ENCODE data around the gene SHCBP1L. TPM values are rescaled to one million over a fixed set of nuclear protein-coding genes. Genes with fewer than 3 reads are reported as not detected.

Gene SHCBP1L
- total RNA-seq, 1 donor from 2014 or later: 0.17 TPM

GRCh38 chr1:182930985-182931384, 22.0 kb downstream of the SHCBP1L start:
- TF ChIP-seq CTCF (conservative IDR thresholded peaks at IDR 0.05; ENCODE audit: low read depth, low read length): no peak
- no peak for DNase-seq (ENCODE audit: low read depth)
- no peak overlapping the region for H3K4me3 ChIP-seq (ENCODE audit: low read depth, low read length)

- no peak overlapping the region for H3K4me3 ChIP-seq (ENCODE audit: low read depth, low read length)
- no peak for TF ChIP-seq CTCF (conservative IDR thresholded peaks at IDR 0.05; ENCODE audit: low read depth, low read length)
- DNase-seq (ENCODE audit: low read depth): no peak
Observed at GRCh38 chr1:182927693-182928433, 25.1 kb downstream of the SHCBP1L start.

- no peak for TF ChIP-seq CTCF (conservative IDR thresholded peaks at IDR 0.05; ENCODE audit: low read depth, low read length)
- no peak overlapping the region for H3K4me3 ChIP-seq (ENCODE audit: low read depth, low read length)
- DNase-seq (ENCODE audit: low read depth): no peak
Observed at GRCh38 chr1:182925661-182926060, 27.3 kb downstream of the SHCBP1L start.

GRCh38 chr1:182917378-182917777, 35.6 kb downstream of the SHCBP1L start:
- DNase-seq (ENCODE audit: low read depth): no peak
- TF ChIP-seq CTCF (conservative IDR thresholded peaks at IDR 0.05; ENCODE audit: low read depth, low read length): no peak
- H3K4me3 ChIP-seq (ENCODE audit: low read depth, low read length): no peak overlapping the region

GRCh38 chr1:182913401-182913800, 39.6 kb downstream of the SHCBP1L start:
- TF ChIP-seq CTCF (conservative IDR thresholded peaks at IDR 0.05; ENCODE audit: low read depth, low read length): no peak
- no peak overlapping the region for H3K4me3 ChIP-seq (ENCODE audit: low read depth, low read length)
- DNase-seq (ENCODE audit: low read depth): no peak

- DNase-seq (ENCODE audit: low read depth): no peak
- H3K4me3 ChIP-seq (ENCODE audit: low read depth, low read length): no peak overlapping the region
- peak; percentile 6 for TF ChIP-seq CTCF (conservative IDR thresholded peaks at IDR 0.05; ENCODE audit: low read depth, low read length)
Observed at GRCh38 chr1:182910143-182910542, 42.8 kb downstream of the SHCBP1L start.

GRCh38 chr1:182909578-182909977, 43.4 kb downstream of the SHCBP1L start:
- no peak for DNase-seq (ENCODE audit: low read depth)
- H3K4me3 ChIP-seq (ENCODE audit: low read depth, low read length): no peak overlapping the region
- TF ChIP-seq CTCF (conservative IDR thresholded peaks at IDR 0.05; ENCODE audit: low read depth, low read length): no peak

All from epithelial cell of proximal tubule (primary cell).